Neuronal stem cell (in vitro differentiated cells): ENCODE data around the gene INSR.
A peak's percentile ranks its signal among the peaks of the same experiment; 100 is the strongest.

Experiments
- DNase-seq: peaks from one replicate; pipeline ENCODE4 v3.0.0-alpha.2; 2013; ENCODE audit warnings: low spot score
- H2AFZ ChIP-seq: one replicate; pipeline ENCODE4 v1.6.1; 2013; ENCODE audit warnings: mild to moderate bottlenecking, low read length, inconsistent platforms
- H2AK5ac ChIP-seq: 2 replicates; pipeline ENCODE4 v1.6.1; 2013; ENCODE audit warnings: low read depth, mild to moderate bottlenecking, inconsistent platforms, low read length, moderate library complexity, mixed read lengths
- H2BK120ac ChIP-seq: 2 replicates; pipeline ENCODE4 v1.6.1; 2013; ENCODE audit warnings: low read depth, mild to moderate bottlenecking, inconsistent platforms, low read length, moderate library complexity, mixed read lengths
- H2BK12ac ChIP-seq: one replicate; pipeline ENCODE4 v1.6.1; 2013; ENCODE audit warnings: low read length, inconsistent platforms
- H2BK15ac ChIP-seq: 2 replicates; pipeline ENCODE4 v1.6.1; 2013; ENCODE audit warnings: mild to moderate bottlenecking, low read length, inconsistent platforms, mixed read lengths
- H2BK5ac ChIP-seq: one replicate; pipeline ENCODE4 v1.6.1; 2013; ENCODE audit warnings: inconsistent platforms, mild to moderate bottlenecking, low read length, moderate library complexity
- H3K14ac ChIP-seq: one replicate; pipeline ENCODE4 v1.6.1; 2013; ENCODE audit warnings: low read length, inconsistent platforms
- H3K18ac ChIP-seq: 2 replicates; pipeline ENCODE4 v1.6.1; 2013; ENCODE audit warnings: low read length, inconsistent platforms
- H3K23ac ChIP-seq: 2 replicates; pipeline ENCODE4 v1.6.1; 2013; ENCODE audit warnings: low read depth, mild to moderate bottlenecking, mixed read lengths, low read length, inconsistent platforms; ENCODE audit not compliant: poor library complexity
- H3K27ac ChIP-seq: replicated peaks from 3 replicates; pipeline ENCODE4 v1.5.1; 2013; ENCODE audit warnings: low read length, inconsistent platforms
- H3K27me3 ChIP-seq, 3 experiments: 2 replicates each; pipeline ENCODE4 v1.6.1; 2013; ENCODE audit warnings: low read length in 3 of 3, mild to moderate bottlenecking in 2 of 3, inconsistent platforms in 1 of 3, low read depth in 1 of 3, mixed read lengths in 1 of 3, moderate library complexity in 1 of 3; ENCODE audit not compliant: control insufficient read depth in 3 of 3, insufficient read depth in 3 of 3
- H3K36me3 ChIP-seq, 2 donors: replicated peaks in 1 of 2; 2 replicates each; pipeline ENCODE4 v1.6.1; 2013; ENCODE audit warnings: low read length in 2 of 2; ENCODE audit not compliant: control insufficient read depth in 2 of 2, insufficient read depth in 2 of 2
- H3K4ac ChIP-seq: 2 replicates; pipeline ENCODE4 v1.6.1; 2013; ENCODE audit warnings: inconsistent platforms, mild to moderate bottlenecking, low read length, moderate library complexity
- H3K4me1 ChIP-seq, 2 donors: 1 replicate in 1 of 2; 2 replicates in 1 of 2; pipeline ENCODE4 v1.6.1; 2013; ENCODE audit warnings: low read length in 2 of 2, low read depth in 1 of 2; ENCODE audit not compliant: control insufficient read depth in 2 of 2, insufficient read depth in 1 of 2
- H3K4me2 ChIP-seq: one replicate; pipeline ENCODE4 v1.6.1; 2013; ENCODE audit warnings: mild to moderate bottlenecking, low read length, inconsistent platforms; ENCODE audit not compliant: insufficient read depth, poor library complexity, severe bottlenecking
- H3K4me3 ChIP-seq, 2 donors: 2 replicates each; pipeline ENCODE4 v1.5.1; 2013; ENCODE audit warnings: low read length in 2 of 2, mild to moderate bottlenecking in 2 of 2, inconsistent platforms in 1 of 2, moderate library complexity in 1 of 2
- H3K79me1 ChIP-seq: one replicate; pipeline ENCODE4 v1.6.1; 2013; ENCODE audit warnings: low read depth, mild to moderate bottlenecking, inconsistent platforms, low read length, moderate library complexity
- H3K9ac ChIP-seq: one replicate; pipeline ENCODE4 v1.6.1; 2013; ENCODE audit warnings: mild to moderate bottlenecking, low read depth, low read length, inconsistent platforms; ENCODE audit not compliant: poor library complexity
- H3K9me3 ChIP-seq, 2 donors: replicated peaks in 1 of 2; 2 replicates each; pipeline versions ENCODE3 to v1.6.1; 2013; ENCODE audit warnings: low read length in 2 of 2, mild to moderate bottlenecking in 2 of 2, inconsistent platforms in 1 of 2, low read depth in 1 of 2, mixed read lengths in 1 of 2, moderate library complexity in 1 of 2; ENCODE audit not compliant: control insufficient read depth in 2 of 2, insufficient read depth in 1 of 2
- H4K8ac ChIP-seq: one replicate; pipeline ENCODE4 v1.6.1; 2013; ENCODE audit warnings: low read depth, mild to moderate bottlenecking, inconsistent platforms, low read length, moderate library complexity
- H4K91ac ChIP-seq: one replicate; pipeline ENCODE4 v1.6.1; 2013; ENCODE audit warnings: low read length, low read depth, mild to moderate bottlenecking, inconsistent platforms; ENCODE audit not compliant: poor library complexity
- WGBS, 2 donors: extraction: QIAGEN DNeasy Blood & Tissue Kit; methylation state at CpG; one replicate each; pipeline ENCODE4 v1.1.7; 2013; ENCODE audit warnings: missing lambda C conversion rate in 2 of 2, mixed read lengths in 1 of 2; ENCODE audit not compliant: insufficient read length in 2 of 2, insufficient replicate concordance in 1 of 2; ENCODE audit errors: extremely low coverage in 2 of 2; 5-methylcytosine and 5-hydroxymethylcytosine counted together

INSR gene

DNA sequence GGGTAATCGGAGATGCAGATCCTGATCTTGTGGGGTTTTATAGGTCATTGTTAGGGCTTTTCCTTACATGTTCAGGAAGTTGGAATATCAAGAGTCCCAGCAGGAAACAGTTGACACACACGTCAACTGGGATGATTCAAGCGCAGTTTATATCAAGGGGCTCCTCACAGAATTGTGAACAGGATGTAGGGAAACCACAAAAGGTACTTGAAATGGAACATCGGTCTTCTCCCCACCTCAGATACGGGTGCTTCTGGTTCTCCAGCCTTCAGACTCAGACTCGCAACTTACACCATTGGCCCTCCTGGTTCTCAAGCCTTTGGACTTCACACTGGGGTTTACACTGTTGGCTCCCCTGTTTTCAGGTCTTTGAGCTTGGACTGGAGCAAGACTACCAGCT lies 205.2 kb downstream of the INSR start:
- Histone ChIP-seq H4K91ac (no peak overlapping the region), H3K9ac (no peak overlapping the region), H3K4me2 (no peak overlapping the region), H3K27me3 (no peaks in the 10 kb centered on the region), H2AFZ (no peak overlapping the region), H3K79me1 (no peaks in the 10 kb centered on the region), H3K36me3 (peaks cover 19 to 65% of the 10 kb centered on the region in 2 donors), H3K9me3 (peaks cover 42 to 76% of the 10 kb centered on the region in 2 donors), H3K23ac (no peak overlapping the region), H3K27ac (no peak overlapping the region), H3K14ac (no peak overlapping the region), H4K8ac (no peak overlapping the region), H2BK15ac (no peak overlapping the region), H2BK120ac (no peak overlapping the region), H3K4me3 (peak overlapping the region in 1 of 2 donors; percentile 30), H2AK5ac (no peak overlapping the region), H2BK5ac (no peak overlapping the region), H2BK12ac (no peak overlapping the region), H3K18ac (no peak overlapping the region), H3K4me1 (no peaks in the 10 kb centered on the region), H3K4ac (no peak overlapping the region)
- no peak for DNase-seq
- WGBS, 2 donors = no CpG with 5 or more reads among the region's 6 CpGs

DNA sequence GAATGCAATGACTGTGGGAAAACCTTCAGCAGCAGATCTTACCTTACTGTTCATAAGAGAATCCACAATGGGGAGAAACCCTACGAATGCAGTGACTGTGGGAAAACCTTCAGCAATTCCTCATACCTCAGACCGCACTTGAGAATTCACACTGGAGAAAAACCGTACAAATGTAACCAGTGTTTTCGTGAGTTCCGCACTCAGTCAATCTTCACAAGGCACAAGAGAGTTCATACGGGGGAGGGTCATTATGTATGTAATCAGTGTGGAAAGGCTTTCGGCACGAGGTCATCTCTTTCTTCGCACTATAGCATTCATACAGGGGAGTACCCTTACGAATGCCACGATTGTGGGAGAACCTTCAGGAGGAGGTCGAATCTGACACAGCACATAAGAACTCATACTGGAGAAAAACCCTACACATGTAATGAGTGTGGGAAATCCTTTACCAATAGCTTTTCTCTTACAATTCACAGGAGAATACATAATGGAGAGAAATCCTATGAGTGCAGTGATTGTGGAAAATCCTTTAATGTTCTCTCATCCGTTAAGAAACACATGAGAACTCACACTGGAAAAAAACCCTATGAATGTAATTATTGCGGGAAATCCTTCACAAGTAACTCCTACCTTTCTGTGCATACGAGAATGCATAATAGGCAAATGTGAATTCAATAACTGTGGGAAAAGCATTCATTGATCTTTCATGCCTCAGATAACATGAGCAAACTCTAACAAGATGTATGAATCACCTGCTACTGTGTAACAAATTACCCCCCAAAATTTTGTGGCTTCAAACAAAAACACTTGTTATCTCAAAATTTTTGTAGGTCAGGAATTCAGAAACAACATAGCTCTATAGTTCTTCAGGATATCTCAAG lies 210.9 kb downstream of the INSR start:
- Histone ChIP-seq H2BK15ac (no peak overlapping the region), H3K18ac (no peak overlapping the region), H2BK120ac (no peak overlapping the region), H3K27ac (no peak overlapping the region), H2BK5ac (no peak overlapping the region), H3K79me1 (no peaks in the 10 kb centered on the region), H3K4ac (no peak overlapping the region), H3K9ac (no peak overlapping the region), H3K9me3 (peaks cover 62 to 97% of the 10 kb centered on the region in 2 donors), H2AFZ (no peak overlapping the region), H3K14ac (no peak overlapping the region), H2AK5ac (no peak overlapping the region), H4K91ac (no peak overlapping the region), H3K4me3 (no peak overlapping the region), H3K4me2 (no peak overlapping the region), H3K27me3 (no peaks in the 10 kb centered on the region), H3K36me3 (peaks cover 52 to 90% of the 10 kb centered on the region in 2 donors), H3K23ac (no peak overlapping the region), H2BK12ac (no peak overlapping the region), H4K8ac (no peak overlapping the region), H3K4me1 (no peaks in the 10 kb centered on the region)
- no peak for DNase-seq
- WGBS, 2 donors = no CpG with 5 or more reads among the region's 15 CpGs

DNA sequence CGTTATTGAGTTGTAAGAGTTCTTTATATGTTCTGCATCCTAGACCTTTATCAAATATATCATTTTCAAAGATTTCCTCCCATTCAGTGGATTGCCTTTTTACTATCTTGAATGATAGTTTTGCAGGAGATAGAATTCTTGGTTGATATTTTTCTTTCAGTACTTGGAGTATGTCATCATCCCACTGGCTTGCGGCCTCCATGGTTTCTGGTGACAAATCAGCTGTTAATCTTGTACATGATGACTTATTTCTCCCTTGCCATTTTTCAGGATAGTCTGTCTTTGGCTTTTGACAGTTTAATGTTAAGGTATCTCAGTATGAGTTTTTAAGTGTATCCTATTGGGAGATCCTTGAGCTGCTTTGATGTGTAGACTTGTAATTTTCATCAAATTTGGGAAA lies 216.2 kb downstream of the INSR start:
- Histone ChIP-seq H3K9me3 (peaks cover 42 to 75% of the 10 kb centered on the region in 2 donors), H2BK12ac (no peak overlapping the region)
- no CpG with 5 or more reads among the region's 2 CpGs for WGBS, 2 donors

DNA sequence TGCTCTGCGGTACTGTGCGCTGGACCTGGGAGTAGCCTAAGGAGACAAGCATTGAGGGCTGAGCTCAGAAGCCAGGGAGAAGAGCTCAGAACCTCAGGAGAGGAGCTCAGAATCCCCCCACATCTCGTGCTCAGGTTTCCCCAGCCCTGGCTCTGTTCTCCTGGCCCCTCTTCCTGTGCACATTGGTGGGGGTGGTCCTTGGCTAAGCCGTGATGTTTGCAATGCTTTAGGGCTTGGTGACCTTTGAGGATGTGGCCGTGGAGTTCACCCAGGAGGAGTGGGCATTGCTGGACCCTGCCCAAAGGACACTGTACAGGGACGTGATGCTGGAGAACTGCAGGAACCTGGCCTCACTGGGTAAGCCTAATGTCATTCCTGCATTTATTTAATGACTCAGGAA lies 218.1 kb downstream of the INSR start:
- Histone ChIP-seq H3K9ac (no peak overlapping the region), H4K91ac (no peak overlapping the region), H3K27me3 (no peaks in the 10 kb centered on the region), H3K18ac (no peak overlapping the region), H3K4ac (no peak overlapping the region), H2BK120ac (no peak overlapping the region), H4K8ac (no peak overlapping the region), H2AK5ac (no peak overlapping the region), H3K4me3 (no peak overlapping the region), H3K79me1 (peaks cover 1% of the 10 kb centered on the region), H3K14ac (no peak overlapping the region), H2BK12ac (no peak overlapping the region), H2BK15ac (no peak overlapping the region), H3K9me3 (peaks cover 28 to 63% of the 10 kb centered on the region in 2 donors), H3K4me1 (no peaks in the 10 kb centered on the region), H3K27ac (no peak overlapping the region), H3K23ac (no peak overlapping the region), H2AFZ (no peak overlapping the region), H3K36me3 (peaks cover 56 to 95% of the 10 kb centered on the region in 2 donors), H2BK5ac (no peak overlapping the region), H3K4me2 (no peak overlapping the region)
- no peak for DNase-seq
- no CpG with 5 or more reads among the region's 6 CpGs for WGBS, 2 donors

More for the DNA sequence above, 216.2 kb downstream of the INSR start:
- peaks cover 61 to 99% of the 10 kb centered on the region in 2 donors for H3K36me3 ChIP-seq
- no peak overlapping the region for H3K18ac ChIP-seq
- H3K4me1 ChIP-seq = no peaks in the 10 kb centered on the region
- H3K27ac ChIP-seq = no peak overlapping the region
- H2AFZ ChIP-seq = no peak overlapping the region
- H2BK15ac ChIP-seq = no peak overlapping the region
- no peak overlapping the region for H2BK120ac ChIP-seq
- H3K14ac ChIP-seq = no peak overlapping the region
- no peak overlapping the region for H2AK5ac ChIP-seq
- no peaks in the 10 kb centered on the region for H3K27me3 ChIP-seq
- H3K9ac ChIP-seq = no peak overlapping the region
- no peak overlapping the region for H2BK5ac ChIP-seq
- no peak overlapping the region for H4K91ac ChIP-seq
- no peak overlapping the region for H4K8ac ChIP-seq
- H3K79me1 ChIP-seq = peaks cover 1% of the 10 kb centered on the region
- H3K4ac ChIP-seq = no peak overlapping the region
- H3K4me2 ChIP-seq = no peak overlapping the region
- H3K23ac ChIP-seq = no peak overlapping the region
- H3K4me3 ChIP-seq = no peak overlapping the region
- DNase-seq = no peak
